Measurements from ENCODE around the gene ABCA7.

DNA sequence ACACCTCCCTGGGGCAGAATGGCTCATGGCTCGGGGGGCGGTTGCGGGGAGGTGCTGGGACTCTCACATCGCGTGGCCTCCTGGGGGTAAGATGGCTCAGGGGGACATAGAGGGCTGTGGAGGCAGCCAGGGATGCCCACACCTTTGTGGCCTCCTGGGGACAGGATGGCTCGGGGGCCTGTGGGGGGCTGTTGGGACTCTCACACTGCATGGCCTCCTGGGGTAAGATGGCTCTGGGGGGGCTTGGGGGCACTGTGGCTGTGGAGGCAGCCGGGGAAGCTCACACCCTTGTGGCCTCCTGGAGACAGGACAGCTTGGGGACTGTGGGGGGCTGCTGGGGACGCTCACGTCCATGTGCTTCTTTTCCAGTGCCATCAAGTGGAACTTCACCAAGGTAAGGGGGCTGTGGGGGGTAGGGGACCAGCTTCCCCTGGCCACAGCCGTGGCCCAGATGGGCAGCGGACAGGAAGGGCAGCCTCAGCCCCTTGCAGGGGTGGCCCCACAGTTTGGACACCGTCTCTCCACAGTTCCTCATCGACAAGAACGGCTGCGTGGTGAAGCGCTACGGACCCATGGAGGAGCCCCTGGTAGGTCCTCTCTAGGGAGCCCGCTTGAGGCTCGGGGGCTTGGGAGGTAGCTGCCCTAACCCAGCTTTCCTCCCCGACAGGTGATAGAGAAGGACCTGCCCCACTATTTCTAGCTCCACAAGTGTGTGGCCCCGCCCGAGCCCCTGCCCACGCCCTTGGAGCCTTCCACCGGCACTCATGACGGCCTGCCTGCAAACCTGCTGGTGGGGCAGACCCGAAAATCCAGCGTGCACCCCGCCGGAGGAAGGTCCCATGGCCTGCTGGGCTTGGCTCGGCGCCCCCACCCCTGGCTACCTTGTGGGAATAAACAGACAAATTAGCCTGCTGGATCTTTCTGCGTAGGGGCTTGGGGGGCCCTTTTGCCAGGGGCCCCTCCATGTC, 66.2 kb downstream of the ABCA7 start:
- TF ChIP-seq EP300 (conservative IDR thresholded peaks at IDR 0.05; ENCODE audit: poor library complexity, severe bottlenecking) (no peak), EZH2 (IDR thresholded peaks at IDR 0.05; ENCODE audit: borderline replicate concordance, insufficient read depth, low read length, poor library complexity, severe bottlenecking) (no peak), CTCF (IDR thresholded peaks at IDR 0.05; ENCODE audit: poor library complexity, severe bottlenecking) (no peak)
- TF ChIP-seq, protein P1, sequence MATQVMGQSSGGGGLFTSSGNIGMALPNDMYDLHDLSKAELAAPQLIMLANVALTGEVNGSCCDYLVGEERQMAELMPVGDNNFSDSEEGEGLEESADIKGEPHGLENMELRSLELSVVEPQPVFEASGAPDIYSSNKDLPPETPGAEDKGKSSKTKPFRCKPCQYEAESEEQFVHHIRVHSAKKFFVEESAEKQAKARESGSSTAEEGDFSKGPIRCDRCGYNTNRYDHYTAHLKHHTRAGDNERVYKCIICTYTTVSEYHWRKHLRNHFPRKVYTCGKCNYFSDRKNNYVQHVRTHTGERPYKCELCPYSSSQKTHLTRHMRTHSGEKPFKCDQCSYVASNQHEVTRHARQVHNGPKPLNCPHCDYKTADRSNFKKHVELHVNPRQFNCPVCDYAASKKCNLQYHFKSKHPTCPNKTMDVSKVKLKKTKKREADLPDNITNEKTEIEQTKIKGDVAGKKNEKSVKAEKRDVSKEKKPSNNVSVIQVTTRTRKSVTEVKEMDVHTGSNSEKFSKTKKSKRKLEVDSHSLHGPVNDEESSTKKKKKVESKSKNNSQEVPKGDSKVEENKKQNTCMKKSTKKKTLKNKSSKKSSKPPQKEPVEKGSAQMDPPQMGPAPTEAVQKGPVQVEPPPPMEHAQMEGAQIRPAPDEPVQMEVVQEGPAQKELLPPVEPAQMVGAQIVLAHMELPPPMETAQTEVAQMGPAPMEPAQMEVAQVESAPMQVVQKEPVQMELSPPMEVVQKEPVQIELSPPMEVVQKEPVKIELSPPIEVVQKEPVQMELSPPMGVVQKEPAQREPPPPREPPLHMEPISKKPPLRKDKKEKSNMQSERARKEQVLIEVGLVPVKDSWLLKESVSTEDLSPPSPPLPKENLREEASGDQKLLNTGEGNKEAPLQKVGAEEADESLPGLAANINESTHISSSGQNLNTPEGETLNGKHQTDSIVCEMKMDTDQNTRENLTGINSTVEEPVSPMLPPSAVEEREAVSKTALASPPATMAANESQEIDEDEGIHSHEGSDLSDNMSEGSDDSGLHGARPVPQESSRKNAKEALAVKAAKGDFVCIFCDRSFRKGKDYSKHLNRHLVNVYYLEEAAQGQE (IDR thresholded peaks at IDR 0.05; ENCODE audit: borderline replicate concordance): no peak
